NCI-H146 treated with DMSO at 0.1 percent for 48 hours (cell line): Measurements from ENCODE around the gene PTCH2.
"Not testable (repeated sequence)": the region's sequence is repeated elsewhere in the genome, so short reads cannot be mapped to it uniquely, and the experiment has no call there.

Source experiments
- DNase-seq: peaks from one replicate; lab custom pipeline; 2025; ENCODE audit not compliant: unreplicated experiment; lab: John Stamatoyannopoulos, UW

Gene PTCH2

DNA sequence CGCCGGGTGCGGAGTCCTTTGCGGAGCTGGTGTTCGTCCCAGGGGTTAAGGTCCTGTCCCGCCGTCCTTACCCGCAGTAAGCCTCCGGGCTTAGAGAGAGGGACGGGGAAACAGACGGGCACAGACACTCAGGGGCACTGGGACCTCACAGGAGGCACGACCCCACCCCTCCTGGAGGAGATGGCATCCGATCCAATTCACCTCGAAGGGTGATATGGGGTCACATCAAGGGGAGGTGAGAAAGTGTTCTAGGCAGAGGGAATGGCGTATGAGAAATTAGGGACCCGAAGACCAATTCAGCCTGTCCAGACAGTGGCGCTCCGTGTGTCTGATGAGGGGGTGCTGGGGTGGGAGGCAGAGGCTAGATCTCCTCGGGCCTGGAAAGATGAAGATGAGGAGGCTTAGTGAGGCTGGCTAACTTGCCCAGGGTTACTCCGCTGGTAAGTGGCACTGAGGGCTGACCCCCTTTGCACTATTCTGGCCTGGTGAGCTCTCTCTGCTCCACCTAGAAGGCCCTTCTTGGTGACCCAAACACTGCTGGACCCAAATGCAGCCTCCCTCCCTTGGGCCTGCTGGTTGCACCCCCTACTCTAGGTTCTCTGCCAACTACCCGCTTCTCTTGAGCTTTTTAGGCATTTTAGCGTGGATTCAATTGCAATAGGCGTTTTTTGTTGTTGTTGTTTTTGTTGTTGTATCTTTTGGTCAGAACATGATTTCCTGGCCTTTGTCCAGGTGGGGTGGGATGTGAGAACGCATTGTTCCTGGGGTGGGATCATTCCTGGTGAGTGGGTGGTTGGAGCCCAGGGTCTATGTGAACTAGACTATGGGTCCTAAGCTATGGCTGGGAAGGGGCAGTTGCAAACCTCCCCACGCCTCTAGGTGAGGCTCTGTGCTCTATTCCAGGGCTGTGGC is 22.5 kb downstream of the PTCH2 start:
- DNase-seq: no peak

DNA sequence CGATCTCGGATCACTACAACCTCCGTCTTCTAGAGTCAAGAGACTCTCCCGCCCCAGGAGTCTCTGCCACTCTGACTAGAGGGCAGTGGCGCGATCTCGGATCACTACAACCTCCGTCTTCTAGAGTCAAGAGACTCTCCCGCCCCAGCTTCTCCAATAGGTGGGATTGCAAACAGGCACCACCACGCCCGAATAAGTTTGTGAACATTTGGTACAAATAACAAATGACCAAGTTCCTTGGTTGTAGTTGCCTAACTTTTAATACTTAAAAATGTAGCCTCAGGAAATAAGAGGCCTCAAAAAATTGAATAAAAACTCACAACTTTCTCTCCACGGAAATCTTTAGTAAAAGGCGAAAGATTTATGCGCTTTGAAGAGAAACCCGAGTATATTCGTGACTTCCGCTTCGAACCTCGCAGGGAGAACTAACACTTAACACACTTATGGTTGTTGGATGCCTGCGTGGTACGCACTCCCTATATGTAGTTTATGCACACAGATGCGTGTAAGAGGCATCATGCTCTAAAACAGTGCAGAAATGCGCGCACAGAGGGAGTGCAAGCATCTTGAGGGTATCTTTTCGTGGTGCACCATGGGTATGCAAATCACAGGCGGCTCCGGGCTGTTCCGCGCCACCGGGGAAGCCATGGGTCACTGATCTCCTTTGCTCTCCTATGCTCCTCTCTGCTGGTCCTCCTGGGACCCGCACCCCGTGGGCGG is 23.3 kb downstream of the PTCH2 start:
- DNase-seq: no peak

DNA sequence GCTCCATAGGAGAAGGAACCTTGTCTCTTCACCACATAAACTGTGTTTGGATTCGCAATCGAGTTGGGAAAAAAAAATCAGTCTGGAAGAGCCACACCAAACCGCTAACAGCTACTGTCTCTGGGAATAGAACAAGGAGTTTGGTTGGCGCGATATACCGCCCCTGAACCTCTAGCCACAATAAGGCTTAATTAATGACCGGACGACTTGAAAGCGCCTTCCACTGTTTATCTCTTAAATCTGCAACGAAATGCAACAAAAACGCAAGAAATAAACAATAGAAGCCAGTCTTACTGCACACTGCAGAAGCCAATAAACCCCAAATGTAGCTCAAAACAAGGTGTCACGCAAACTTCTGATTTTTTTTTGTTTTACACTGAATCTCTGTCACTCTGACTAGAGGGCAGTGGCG is 23.9 kb downstream of the PTCH2 start:
- DNase-seq: no peak

DNA sequence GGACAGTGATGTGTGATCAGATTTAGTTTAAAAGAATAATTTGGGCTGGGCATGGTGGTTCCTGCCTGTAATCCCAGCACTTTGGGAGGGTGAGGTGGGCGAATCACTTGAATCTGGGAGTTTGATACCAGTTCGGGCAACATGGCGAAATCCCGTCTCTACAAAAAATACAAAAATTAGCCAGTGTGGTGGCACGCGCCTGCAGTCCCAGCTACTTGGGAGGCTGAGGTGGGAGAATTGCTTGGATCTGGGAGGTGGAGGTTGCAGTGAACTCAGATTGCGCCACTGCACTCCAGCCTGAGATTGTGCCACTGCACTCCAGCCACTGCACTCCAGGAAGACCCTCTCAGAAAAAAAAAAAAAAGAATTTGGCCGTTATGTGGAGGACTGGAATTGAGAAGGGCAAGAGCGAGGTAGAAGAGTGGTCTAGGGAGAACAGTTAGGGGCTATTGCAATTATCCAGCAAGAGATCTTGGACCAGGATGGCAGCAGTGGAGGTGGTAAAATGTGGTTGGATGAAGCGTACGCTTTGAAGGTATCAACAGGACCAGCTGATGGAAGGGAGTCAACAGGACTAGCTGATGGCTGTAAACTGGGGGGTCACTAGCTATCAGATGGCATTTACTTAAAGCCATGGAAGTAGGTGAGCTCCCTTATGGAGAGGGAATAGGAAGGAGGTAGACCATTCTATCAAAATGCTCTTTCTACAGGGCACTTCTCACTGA is 25.1 kb downstream of the PTCH2 start:
- no peak for DNase-seq

DNA sequence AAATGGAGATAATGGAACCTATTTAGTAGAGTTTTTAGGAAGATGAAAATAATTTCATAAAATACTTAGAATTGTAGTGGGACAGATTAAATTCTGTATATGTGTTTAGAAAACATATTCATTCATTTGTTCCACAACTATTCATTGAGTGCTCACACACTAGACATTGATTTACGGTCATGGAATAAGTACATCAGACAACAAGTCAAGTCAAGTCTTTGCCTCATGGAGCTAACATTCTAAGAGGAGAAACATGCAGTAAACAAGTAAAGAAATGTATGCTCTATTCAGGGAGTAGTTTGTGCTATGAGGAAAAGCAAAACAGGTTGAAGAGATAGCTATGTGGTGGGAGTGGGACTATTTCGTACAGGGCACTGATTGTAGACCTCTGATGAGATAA is 25.7 kb downstream of the PTCH2 start:
- no peak for DNase-seq

DNA sequence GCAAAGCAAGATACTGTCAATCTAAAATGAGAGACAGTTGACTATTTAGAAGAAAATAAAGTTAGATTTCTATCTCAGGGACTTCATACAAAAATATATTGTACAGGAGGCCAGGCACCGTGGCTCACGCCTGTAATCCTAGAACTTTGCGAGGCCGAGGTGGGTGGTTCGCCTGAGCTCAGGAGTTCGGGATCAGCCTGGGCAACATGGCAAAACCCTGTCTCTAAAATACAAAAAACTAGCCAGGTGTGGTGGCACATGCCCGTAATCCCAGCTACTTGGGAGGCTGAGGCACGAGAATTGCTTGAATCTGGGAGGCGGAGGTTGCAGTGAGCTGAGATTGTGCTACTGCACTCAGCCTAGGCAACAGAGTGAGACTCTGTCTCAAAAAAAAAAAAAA is 27.1 kb downstream of the PTCH2 start:
- DNase-seq: not testable (repeated sequence)

DNA sequence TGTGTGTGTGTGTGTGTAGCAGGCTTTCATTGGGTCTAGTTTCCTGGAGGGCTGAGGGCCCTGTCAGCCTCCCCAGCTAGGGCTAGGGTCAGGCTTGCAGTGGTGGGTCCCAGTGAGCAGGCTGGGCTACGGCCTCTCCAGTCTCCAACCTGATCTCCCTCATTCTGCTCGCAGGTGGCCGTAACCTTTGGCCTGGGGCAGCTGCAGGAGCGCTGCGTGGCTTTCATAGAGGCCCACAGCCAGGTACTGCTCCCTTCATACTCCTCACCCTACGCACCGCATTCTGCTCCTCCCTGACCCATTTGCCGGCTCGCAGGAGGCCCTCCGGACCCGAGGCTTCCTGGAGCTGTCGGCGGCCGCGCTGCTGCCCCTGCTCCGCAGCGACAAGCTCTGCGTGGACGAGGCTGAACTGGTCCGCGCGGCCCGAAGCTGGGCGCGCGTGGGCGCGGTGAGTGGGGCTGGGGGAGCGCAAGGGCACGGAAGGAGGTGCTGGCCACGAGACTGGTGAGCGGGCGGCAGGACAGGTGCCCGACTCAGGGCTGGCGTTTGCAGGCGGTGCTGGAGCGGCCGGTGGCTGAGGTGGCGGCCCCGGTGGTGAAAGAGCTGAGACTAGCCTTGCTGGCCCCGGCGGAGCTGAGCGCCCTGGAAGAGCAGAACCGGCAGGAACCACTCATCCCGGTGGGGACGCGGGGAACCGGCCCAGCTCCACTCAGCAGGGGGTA is 30.1 kb downstream of the PTCH2 start:
- DNase-seq: no peak

DNA sequence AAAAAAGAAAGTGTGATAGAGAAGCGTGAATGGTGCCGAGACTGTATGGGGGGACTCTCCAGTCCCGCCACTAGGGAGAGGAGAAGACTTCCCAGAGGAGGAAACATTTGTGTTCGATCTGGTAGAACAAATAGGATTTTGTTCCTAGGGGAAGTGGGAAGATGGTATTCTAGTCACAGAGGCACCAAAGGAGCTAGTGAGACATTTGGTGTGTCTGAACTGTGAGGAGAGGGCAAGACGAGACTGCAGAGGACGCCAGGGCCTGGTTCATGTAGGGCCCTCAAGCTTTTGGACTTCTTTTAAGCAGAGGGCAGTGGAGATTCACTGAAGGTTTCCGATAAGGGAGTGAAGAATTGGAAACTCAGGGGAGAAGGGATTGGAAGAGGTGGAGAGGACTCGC is 31.8 kb downstream of the PTCH2 start:
- no peak for DNase-seq

DNA sequence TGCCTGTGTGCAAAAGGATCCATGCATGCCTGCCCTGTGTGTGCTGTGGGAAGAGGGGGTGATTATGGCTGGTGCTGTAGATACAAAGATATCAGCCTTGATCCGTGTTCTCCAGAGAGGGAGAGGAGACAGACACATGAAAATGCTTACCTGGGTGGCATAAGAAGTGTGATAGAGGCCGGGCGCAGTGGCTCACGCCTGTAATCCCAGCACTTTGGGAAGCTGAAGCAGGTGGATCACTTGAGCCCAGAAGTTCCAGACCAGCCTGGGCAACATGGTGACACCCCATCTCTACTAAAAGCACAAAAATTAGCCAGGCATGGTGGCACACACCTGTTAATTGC is 32.3 kb downstream of the PTCH2 start:
- not testable (repeated sequence) for DNase-seq

DNA sequence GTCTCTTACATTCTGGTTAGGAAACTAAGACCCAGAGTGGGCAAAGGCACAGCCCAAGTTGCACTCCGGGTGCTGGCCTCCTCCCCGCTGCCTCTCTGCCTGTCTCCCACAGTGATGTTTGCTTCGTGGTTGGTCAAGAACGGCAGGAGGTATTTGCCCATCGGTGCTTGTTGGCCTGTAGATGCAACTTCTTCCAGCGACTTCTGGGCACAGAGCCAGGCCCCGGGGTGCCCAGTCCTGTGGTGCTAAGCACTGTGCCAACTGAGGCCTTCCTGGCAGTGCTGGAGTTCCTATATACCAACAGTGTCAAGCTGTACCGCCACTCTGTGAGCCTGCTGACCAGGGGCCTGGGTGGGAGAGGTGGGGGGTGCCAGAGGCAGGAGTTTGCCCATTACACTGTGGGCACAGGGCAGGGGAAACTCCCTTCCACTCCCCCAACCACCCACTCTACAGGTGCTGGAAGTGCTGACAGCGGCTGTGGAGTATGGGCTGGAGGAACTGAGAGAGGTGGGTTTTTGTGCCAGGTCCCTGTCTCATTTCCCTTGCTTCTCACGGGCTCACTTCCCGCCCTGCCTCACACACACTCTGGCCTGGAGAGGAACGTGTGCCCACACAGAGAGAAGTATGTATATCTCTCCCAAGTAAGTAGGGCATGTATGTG is 32.8 kb downstream of the PTCH2 start:
- no peak for DNase-seq

DNA sequence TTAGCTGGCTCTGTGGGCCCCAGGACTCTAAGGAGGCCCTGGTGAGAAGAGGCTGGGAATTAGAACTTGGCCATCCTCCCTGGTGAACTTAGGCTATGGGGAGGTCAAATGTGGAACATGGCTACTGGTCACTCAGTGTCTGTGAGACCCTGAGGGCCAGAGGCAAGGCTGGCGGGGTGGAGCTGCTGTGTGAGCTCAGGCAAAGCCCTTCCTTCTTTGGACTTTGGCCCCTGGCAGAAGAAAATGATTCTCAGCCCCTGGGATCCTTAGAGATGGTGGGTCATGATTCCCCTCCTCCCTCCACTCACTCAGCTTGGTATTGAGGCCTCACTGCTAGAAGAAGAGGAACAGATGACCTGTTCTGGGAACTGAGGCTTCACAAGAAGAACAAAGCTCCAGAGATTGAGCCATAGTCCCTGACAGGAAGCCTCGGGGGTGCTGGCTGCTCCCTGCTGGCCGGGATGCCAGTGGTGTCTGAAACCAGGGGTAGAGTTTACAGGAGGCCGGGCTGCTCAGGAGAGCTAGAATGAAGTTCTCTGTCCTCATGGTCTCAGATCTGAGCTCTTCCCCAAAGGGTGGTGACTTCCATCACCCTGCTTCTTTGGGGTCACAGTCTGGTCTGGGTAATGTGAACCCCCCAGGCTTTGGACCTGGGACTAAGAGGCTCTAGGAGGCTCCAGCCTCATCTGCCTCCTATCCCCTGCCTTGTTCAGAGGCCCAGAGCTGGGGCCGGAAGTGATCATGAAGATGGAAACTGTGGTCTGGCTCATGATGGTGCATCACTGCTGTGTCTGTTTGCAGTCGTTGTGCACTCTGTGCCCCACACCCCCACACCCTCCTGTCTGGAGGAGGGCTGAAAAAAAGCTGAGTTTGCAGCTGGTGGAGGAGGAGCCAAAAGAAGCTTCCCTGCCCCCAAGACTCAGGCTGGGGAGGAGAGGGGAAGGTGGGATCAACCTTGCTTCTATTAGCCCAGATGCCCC is 33.8 kb downstream of the PTCH2 start:
- DNase-seq: no peak

DNA sequence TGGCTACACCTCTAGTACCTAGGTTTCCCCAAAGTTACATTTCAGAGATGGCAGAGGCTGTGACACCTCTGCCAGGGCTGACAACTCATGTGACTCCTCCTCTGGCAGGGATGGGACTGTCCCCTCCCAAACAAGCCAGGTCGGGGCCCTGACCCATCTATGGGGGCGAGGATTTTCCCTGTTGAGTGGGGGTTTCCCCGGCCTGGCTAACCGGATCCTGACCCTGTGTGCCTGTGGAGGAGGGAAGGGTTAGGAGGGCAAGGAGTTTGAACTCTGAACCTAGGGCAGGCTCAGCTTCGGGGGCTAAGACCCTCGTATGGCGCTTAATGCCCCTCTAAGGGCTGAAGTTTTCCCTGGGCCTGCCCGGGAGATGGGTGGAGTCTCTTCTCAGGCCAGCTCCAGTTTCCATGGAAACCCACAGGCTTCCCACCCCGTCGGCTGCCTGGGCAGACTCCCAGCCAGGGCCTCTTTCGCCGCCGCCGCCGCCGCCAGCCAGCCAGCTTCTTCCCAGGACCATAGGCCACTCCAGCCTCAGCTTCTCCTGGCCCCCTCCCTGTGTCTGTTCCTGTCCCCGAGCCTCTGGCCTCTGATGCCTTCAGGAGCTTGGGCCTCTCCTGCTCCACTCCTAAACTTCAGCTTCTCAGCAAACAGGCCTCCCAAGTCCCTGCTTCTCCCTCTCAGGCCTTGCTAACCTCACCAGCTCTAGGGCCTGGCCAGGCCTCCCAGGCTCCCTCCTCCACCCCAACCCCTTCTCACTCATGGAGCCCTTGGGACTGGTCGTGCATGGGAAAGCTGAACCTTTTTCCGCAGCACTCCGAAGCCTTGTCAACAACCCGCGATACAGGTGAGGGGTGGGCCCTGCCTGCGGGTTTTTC is 34.8 kb downstream of the PTCH2 start, which contains the start of gene BTBD19:
TSS of gene BTBD19 (plus strand) at position 461 of the 875 bp plus-strand sequence. CDS start at position 759, 298 bp downstream.
- DNase-seq: no peak

DNA sequence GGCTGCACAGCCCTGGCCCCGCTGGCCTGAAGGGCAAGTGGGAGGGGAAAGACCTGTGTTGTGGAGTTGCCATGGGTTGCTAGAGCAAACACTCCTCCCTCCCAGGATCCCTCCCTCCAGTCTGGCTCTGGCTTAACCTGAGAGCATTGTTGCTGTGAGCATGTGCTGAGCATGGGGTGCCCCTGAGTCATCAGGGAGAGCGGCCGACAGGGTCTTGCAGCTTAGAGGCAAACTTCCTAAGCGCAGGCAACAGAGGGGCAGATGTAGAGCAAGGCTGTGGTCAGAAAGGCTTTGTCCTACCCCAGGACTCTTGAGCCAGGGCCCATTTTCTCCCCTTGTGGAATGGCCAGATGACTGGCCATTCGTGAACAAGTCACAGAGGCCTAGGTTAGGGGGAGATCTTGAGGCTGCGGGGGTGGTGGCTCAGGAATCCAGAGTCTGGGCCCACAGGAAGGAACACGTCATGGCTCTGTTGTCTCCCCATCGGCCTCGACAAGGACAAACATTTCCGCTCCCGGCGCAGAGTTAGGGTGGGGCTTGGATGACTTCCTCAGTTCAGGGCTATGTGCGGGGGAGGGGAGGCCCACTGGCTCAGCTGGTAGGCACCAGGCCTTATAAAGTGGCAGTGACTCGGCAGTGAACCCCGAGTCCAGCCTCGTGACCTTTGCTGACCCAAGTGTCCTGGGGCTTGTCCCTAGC is 35.5 kb downstream of the PTCH2 start:
- DNase-seq: no peak

DNA sequence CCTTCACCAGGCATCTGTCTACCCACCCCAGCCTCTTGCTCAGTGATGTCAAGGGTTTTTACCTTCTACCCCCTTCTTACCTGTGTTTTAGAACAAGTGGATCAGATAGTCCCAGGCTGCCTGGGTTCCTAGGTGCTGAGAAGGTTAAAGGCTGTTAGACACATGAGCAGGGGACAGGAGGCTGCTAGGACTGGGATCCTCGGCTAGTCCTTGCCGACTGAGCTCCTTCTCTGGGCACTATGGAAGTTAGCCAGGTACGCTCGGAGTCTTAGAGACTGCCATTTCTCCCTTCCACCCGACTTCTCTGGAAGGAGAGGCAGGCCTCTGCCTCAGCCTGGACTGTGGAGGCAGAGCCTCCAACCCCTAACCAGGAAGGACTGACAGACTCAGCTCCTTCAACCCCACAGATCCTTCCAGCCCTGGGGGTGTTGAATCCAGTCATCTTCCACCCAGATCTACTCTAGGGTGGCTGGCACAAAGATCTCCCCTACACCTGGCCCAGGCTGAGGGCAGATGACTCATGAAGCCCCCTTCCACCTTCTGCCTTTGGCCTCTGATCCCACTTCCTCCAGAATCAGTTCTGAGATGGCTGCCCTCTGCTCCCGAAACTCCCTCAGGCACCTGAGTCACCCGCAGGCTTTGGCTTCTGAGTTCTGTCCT is 36.2 kb downstream of the PTCH2 start, which contains the start of gene DYNLT4:
TSS of gene DYNLT4 (minus strand) at position 648 of the 660 bp plus-strand sequence. CDS start 683 bp downstream, outside the sequence.
- DNase-seq: no peak

DNA sequence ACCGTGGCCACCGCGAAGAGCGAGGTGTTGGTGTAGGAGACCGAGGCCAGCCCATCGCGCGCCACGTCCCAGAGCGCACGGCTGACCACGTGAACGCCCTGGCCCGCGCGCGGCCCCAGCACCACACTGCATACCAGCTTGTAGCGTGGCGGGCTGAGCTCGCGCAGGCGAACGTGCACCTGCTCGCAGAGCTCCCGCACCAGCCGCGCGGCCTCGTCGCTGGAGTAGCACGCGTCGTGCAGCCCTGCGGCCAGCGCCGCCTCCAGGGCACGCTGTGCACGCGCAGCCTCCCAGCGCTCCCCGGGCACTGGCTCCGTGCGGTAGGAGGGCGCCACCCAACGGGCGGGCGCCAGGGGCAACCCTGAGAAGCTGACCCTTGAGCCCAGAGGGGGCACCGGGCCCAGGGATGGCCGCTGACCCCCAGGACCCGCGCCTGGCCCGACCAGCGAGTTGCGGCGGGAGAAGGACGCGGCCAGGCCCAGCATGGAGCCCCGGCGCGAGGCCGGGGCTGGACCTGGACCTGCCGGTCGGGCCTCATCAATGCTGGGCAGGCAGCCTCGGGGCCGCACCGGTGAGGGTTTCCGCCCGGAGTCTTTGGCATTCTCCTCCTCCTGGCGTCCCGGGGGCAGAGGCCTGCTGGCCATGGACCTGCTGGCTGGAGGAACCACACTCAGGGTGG is 36.9 kb downstream of the PTCH2 start:
- no peak for DNase-seq

DNA sequence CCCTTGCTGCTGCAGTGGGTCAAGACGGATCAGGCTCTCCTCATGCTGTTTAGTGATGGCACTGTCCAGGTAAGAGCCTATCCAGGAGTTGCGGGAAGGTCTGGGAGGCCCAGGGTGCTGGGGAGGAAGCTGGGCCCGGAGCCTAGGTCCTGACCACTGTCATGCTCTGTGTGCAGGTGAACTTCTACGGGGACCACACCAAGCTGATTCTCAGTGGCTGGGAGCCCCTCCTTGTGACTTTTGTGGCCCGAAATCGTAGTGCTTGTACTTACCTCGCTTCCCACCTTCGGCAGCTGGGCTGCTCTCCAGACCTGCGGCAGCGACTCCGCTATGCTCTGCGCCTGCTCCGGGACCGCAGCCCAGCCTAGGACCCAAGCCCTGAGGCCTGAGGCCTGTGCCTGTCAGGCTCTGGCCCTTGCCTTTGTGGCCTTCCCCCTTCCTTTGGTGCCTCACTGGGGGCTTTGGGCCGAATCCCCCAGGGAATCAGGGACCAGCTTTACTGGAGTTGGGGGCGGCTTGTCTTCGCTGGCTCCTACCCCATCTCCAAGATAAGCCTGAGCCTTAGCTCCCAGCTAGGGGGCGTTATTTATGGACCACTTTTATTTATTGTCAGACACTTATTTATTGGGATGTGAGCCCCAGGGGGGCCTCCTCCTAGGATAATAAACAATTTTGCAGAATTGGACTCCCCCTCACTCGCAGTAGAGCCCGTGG is 37.6 kb downstream of the PTCH2 start:
- DNase-seq: no peak
